OCI-LY3 (cell line): ENCODE results near the gene EHD3.

Source experiments
- CTCF ChIP-seq: fragments of 200-600, 300-600 bp; sonication (generic); IDR thresholded peaks from 2 replicates; pipeline ENCODE4 v1.5.1; 2014; ENCODE audit warnings: antibody characterized with exemption, low read length, low read depth
- EZH2phosphoT487 ChIP-seq: fragments of 200-600 bp; shearing (Covaris generic); IDR thresholded peaks from 2 replicates; pipeline ENCODE4 v1.6.1; 2018; ENCODE audit warnings: antibody characterized with exemption, mixed run types, low read depth

DNA sequence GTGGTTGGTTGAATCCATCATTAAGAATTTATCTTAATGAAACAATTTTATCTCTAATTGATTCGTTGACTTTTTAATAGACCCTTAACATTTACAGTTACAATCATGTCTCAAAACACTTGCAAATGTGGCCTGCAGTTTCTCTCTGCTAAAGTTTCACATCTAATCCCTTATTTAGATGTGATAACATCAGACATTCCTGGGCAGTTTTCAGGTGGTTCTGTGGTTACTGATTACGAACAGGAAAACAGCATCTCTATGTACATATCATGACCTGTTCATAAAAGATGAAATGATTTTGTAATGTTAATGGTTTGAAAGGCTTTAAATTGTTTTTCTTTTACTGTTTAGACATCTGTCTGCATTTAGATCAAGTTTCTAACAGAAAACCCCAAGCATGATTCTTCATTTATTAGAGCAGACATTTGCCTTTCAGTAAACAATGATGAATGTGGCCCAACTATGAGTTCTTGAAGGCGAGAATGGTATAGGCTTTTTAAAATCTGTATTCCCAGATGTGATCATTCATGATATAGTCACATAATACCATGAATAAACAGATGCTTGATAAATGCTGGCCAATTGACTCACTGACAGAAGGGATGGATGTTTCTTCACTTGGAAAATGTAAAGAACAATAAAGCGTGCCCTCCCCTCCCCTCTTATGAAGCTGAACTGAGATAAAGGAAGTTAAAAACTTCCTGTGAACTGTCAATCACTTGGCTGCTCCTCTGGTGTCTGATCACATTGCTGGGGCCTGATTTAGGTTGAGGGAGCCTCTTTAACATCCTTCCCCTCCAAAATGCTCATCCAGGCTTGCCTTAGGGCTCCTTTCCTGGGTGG, 20.1 kb upstream of the EHD3 start:
- TF ChIP-seq CTCF (no peak), EZH2phosphoT487 (no peak)
